T-helper 2 cell treated with Interferon-gamma antibody and Interleukin-4, amounts not matched to agents 5 μg/mL and 100 μg/mL, for 36 hours (primary cell): ENCODE measurements around the gene DDX1.

Experiments
- DNase-seq: peaks from one replicate; pipeline ENCODE4 v3.0.0; 2021; ENCODE audit warnings: low spot score
- H3K27ac Mint-ChIP-seq: one replicate; pipeline ENCODE4 v1.8.0; 2021; ENCODE audit warnings: mild to moderate bottlenecking, mixed read lengths
- H3K27me3 Mint-ChIP-seq: one replicate; pipeline ENCODE4 v1.8.0; 2021; ENCODE audit warnings: low read depth, mixed read lengths
- H3K36me3 Mint-ChIP-seq: one replicate; pipeline ENCODE4 v1.8.0; 2021; ENCODE audit warnings: low read depth, mixed read lengths
- H3K4me1 Mint-ChIP-seq: one replicate; pipeline ENCODE4 v1.8.0; 2021; ENCODE audit warnings: low read depth, mixed read lengths
- H3K4me3 Mint-ChIP-seq: one replicate; pipeline ENCODE4 v1.8.0; 2022; ENCODE audit warnings: mild to moderate bottlenecking, moderate library complexity, mixed read lengths
- H3K9me3 Mint-ChIP-seq: one replicate; pipeline ENCODE4 v1.8.0; 2021; ENCODE audit warnings: mixed read lengths

DDX1 gene

DNA sequence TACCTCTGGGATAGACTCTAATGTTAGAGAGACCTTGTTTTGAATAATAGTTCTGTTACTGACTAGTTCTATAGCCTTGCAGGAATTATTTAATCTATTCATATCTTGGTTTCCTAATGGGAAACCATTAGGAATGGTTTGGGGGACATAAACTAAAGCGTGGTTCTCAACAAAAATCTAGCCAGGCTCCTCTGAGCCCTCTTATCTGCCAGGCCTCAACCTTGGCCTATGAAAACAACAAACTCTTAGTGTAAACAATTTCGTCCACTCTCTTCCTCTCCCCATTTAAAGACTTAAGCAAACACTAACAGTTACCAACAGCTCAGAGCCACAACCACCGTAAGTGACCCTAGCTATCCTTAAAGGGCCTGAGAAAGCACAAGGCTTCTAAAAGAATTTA is 19.9 kb upstream of the DDX1 start:
- no peaks in the 10 kb centered on the region for H3K4me1 Mint-ChIP-seq
- no peak for DNase-seq
- H3K4me3 Mint-ChIP-seq = no peak overlapping the region
- H3K9me3 Mint-ChIP-seq = no peaks in the 10 kb centered on the region
- no peaks in the 10 kb centered on the region for H3K36me3 Mint-ChIP-seq
- H3K27ac Mint-ChIP-seq = no peak overlapping the region
- H3K27me3 Mint-ChIP-seq = peaks cover 12% of the 10 kb centered on the region

DNA sequence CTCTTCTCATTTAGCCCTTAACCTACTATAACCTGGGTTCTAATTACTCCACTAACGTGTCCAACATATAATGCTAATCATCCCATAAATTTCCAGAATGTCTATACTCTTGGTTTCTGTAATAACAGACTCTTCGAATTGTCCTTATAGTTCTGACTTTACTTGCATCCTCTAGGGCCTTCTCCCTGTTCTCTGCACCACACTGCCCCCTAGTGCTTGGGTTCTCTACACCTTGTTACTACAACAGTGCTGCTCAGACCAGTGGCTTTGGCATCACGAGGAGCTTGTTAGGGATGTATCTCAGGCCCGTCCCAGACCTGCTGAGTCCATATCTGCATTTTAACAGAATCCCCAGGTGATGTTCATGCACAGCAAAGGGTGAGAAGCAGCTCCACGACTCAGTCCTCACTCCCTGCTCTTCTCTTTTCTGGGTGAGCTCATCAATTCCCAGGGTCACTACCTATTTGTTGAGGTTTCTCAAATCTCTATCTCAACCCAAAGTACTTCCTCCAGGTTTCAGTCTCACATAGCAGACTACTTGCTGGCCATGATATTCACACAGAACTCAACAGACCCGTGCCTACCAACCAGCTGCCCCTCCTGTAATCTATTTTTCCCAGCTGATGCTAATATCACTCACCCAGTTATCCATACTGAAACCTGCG is 14.5 kb upstream of the DDX1 start:
- Mint-ChIP-seq H3K4me3 (no peak overlapping the region), H3K4me1 (no peaks in the 10 kb centered on the region), H3K9me3 (no peaks in the 10 kb centered on the region), H3K27ac (no peak overlapping the region), H3K36me3 (no peaks in the 10 kb centered on the region), H3K27me3 (peaks cover 2% of the 10 kb centered on the region)
- peak; percentile 71 for DNase-seq

DNA sequence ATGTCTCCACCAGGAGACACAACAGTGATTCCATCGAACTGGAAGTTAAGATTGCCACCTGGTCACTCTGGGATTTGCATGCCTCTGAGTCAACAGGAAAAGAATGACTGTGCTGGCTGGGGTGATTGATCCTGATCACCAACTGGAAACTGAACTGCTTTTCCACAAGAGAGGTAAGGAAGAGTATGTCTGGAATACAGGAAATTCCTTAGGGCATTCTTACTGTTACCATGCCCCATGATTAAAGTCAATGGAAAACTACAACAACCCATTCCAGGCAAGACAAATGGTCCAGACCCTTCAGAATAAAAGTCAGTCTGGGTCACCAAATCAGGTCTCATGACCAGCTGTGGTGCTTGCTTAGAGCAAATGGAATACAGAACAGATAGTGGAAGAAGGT is 12.0 kb upstream of the DDX1 start:
- Mint-ChIP-seq H3K9me3 (no peaks in the 10 kb centered on the region), H3K4me3 (no peak overlapping the region), H3K4me1 (no peaks in the 10 kb centered on the region), H3K27ac (no peak overlapping the region), H3K36me3 (no peaks in the 10 kb centered on the region), H3K27me3 (no peaks in the 10 kb centered on the region)
- no peak for DNase-seq

DNA sequence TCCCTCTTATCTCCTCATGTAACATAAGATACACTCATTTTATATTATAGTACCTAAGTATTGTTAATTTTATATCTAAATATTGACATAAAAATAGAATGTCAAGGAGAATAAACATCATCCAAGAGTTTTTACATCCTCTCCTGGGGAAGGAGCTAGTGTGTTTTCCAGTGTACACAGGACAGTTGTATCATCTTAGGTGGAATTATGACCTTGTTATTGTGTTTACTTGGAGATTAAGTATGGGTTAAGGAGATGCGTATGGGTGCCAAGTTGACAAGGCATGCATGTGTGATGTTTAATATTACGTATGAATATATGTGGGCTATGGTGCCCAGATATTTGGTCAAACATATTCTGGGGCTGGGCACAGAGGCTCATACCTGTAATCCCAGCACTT is 11.2 kb upstream of the DDX1 start:
- no peaks in the 10 kb centered on the region for H3K9me3 Mint-ChIP-seq
- no peak overlapping the region for H3K27ac Mint-ChIP-seq
- H3K4me1 Mint-ChIP-seq = no peaks in the 10 kb centered on the region
- no peak for DNase-seq
- H3K27me3 Mint-ChIP-seq = no peaks in the 10 kb centered on the region
- H3K4me3 Mint-ChIP-seq = no peak overlapping the region
- H3K36me3 Mint-ChIP-seq = no peaks in the 10 kb centered on the region

DNA sequence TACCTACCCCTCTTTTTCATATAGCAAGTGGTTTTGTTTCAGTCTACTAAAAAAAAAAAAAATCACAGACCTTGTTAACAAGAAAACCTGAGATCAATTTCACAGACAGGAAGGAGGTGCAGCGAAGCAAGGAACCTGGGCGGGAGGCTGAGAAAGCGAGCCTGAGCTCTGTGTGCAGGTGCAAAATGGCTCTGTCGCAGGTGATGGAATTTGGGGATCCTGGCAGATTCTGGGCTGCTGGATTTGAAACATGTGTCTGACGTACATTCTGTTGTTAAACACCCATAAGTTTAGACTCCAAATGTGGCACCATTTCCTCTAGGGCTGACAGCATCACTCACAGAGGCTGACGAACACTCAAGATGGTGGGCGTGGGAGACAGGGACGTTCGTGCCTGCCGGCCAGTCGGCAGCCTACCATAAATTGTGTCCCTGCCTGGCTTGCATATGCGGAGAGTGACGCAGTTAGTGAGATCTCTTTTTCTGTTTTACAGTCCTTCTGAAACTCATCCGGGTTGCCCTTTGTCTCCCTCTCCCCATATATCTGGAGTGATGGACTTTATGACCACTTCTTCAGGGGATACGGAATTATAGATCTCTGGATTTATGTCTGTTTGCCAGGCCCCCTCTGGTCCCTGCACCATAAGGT is 8.8 kb upstream of the DDX1 start:
- H3K4me3 Mint-ChIP-seq = no peak overlapping the region
- H3K36me3 Mint-ChIP-seq = no peaks in the 10 kb centered on the region
- no peaks in the 10 kb centered on the region for H3K4me1 Mint-ChIP-seq
- no peak overlapping the region for H3K27ac Mint-ChIP-seq
- H3K9me3 Mint-ChIP-seq = no peaks in the 10 kb centered on the region
- DNase-seq = no peak
- H3K27me3 Mint-ChIP-seq = no peaks in the 10 kb centered on the region

DNA sequence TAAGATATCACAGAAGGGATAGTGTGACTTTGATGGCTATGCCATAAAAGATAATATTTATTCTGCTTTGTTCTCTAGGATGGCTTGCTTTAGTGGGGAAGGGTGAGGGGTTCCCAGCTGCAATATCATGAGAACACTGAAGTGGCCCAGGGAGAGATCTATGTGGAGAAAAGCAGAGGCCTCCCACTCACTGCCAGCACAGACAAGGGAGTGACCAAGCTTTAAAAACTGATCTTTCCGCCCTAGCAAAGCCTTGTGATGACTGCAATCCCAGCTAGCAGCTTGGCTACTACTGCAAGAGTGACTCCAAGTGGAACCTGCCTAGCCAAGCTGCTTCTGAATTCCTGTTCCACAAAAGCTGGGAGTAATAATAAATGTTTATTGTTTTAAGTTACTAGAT is 7.8 kb upstream of the DDX1 start:
- no peaks in the 10 kb centered on the region for H3K4me1 Mint-ChIP-seq
- no peaks in the 10 kb centered on the region for H3K9me3 Mint-ChIP-seq
- no peaks in the 10 kb centered on the region for H3K27me3 Mint-ChIP-seq
- H3K4me3 Mint-ChIP-seq = no peak overlapping the region
- no peaks in the 10 kb centered on the region for H3K36me3 Mint-ChIP-seq
- H3K27ac Mint-ChIP-seq = no peak overlapping the region
- no peak for DNase-seq

DNA sequence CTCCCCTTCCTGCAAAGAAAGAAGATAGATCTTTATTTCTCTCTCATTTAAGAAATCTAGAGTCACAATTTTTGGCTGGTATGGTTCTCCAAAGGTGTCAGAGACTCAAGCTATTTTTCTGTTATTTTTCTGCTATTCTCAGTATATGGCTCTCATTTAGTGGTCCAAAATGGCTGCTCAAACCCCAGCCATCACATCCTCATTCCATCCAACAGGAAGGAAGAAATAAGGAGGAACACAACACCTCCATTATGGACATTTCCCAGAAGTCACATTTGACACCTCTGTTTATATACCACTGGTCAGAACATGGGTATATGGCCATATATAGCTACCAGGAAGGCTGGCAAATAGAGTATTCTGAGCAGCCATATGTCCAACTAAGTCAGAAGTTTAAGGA is 7.4 kb upstream of the DDX1 start:
- no peak for DNase-seq
- no peaks in the 10 kb centered on the region for H3K36me3 Mint-ChIP-seq
- H3K27me3 Mint-ChIP-seq = no peaks in the 10 kb centered on the region
- H3K9me3 Mint-ChIP-seq = no peaks in the 10 kb centered on the region
- no peak overlapping the region for H3K27ac Mint-ChIP-seq
- no peaks in the 10 kb centered on the region for H3K4me1 Mint-ChIP-seq
- H3K4me3 Mint-ChIP-seq = no peak overlapping the region

DNA sequence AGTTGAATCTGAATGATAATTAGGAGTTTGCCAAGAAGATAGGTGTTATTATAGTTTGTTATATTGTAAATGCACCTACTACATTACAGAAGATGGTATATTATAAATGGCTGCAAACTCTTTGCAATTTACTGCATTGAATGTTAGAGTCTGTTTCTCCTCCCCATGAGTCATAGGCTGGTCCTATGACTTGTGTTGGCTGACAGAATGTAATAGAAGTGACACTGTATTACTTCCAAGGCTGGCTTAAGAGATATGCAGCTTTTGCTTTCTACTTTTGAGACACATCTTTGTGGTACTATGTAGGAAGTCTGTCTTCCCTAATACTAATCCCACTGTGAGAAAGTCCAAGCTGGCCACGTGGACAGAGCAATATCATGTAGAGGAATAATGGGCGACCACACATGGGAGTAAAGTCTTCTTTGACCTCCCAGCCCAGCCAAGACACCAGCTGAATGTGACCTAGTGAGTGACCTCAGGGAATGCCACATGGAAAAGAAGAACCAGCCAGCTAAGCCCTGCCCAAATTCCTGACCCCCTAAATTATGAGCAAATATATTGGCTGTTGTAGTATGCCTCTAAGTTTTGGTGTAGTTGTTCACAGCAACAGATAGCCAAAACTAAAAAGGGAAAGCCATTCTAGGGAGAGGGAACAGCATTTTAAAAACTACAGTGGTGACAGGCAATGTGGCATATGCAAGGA is 6.8 kb upstream of the DDX1 start:
- Mint-ChIP-seq H3K9me3 (no peaks in the 10 kb centered on the region), H3K4me3 (no peak overlapping the region), H3K27me3 (no peaks in the 10 kb centered on the region), H3K4me1 (no peaks in the 10 kb centered on the region), H3K36me3 (no peaks in the 10 kb centered on the region), H3K27ac (no peak overlapping the region)
- DNase-seq = no peak

DNA sequence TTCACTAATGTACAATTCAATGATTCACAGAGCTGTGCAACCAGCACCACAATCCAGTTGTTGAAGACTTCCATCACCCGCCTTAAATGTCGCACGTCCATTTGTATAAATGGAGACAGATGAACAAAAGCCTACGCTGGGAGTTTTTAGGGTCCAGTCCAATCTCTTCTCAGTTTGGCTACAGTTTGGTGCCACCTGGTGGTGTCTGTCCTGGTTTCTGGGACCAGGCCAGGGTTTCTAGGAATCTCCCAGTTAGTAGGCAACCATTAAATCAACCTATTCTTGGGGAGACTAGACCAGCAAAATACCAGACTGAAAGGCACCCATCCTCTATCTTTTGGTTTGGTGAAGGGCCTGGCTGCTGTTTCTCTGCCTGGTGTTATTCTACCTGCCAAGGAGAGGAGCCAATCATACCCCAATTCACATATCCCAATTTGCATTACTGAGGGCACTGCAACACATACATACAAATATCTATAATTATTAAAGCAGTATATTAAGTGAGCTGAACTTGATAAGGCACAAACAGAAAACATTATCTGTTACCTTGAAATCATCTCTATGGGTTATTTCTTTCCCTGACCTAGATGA is 3.2 kb upstream of the DDX1 start:
- H3K27me3 Mint-ChIP-seq = no peaks in the 10 kb centered on the region
- no peak for DNase-seq
- no peak overlapping the region for H3K4me3 Mint-ChIP-seq
- no peaks in the 10 kb centered on the region for H3K36me3 Mint-ChIP-seq
- no peaks in the 10 kb centered on the region for H3K9me3 Mint-ChIP-seq
- H3K27ac Mint-ChIP-seq = no peak overlapping the region
- H3K4me1 Mint-ChIP-seq = peaks cover 9% of the 10 kb centered on the region

DNA sequence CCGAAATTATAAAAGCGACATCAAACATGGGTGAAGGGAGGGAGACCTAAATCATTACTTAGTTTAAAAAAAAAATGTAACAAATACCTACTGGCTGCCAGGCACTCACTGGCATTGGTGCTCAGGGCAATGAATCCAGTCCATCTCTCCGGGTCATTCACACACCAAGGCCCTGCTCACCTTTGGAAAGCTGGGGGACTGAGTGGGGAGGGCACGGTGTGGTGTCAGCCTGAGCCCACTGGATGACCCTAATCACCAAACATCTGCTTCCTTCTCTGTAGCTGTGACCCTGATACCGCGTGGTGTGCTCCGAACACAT is 336 bp upstream of the DDX1 start:
- Mint-ChIP-seq H3K9me3 (no peaks in the 10 kb centered on the region), H3K36me3 (peaks cover 12% of the 10 kb centered on the region), H3K27me3 (no peaks in the 10 kb centered on the region), H3K27ac (peak overlapping the region; percentile 86), H3K4me3 (peak overlapping the region; percentile 87), H3K4me1 (peaks cover 25% of the 10 kb centered on the region)
- no peak for DNase-seq

DNA sequence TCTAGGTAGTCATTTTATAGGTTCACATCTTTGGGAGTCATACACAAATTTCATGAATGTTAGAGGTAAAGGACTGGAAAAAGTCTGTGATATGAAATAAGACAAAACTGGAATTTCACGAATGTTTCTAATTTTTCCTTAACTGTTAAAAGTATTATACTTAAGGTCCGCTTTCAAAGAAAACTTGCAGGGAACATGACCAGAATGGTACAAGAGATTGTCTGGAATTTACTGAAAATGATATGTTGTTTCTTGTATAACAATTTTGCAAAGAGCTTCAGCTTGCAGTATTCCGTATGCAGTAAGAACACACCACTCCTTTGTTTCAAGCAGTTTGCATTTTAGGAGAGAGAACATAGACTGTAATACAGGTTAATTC is 1.6 kb downstream of the DDX1 start:
- no peak for DNase-seq
- H3K9me3 Mint-ChIP-seq = no peaks in the 10 kb centered on the region
- H3K4me3 Mint-ChIP-seq = peak overlapping the region; percentile 87
- H3K36me3 Mint-ChIP-seq = peaks cover 23% of the 10 kb centered on the region
- peaks cover 27% of the 10 kb centered on the region for H3K4me1 Mint-ChIP-seq
- no peaks in the 10 kb centered on the region for H3K27me3 Mint-ChIP-seq
- H3K27ac Mint-ChIP-seq = no peak overlapping the region

DNA sequence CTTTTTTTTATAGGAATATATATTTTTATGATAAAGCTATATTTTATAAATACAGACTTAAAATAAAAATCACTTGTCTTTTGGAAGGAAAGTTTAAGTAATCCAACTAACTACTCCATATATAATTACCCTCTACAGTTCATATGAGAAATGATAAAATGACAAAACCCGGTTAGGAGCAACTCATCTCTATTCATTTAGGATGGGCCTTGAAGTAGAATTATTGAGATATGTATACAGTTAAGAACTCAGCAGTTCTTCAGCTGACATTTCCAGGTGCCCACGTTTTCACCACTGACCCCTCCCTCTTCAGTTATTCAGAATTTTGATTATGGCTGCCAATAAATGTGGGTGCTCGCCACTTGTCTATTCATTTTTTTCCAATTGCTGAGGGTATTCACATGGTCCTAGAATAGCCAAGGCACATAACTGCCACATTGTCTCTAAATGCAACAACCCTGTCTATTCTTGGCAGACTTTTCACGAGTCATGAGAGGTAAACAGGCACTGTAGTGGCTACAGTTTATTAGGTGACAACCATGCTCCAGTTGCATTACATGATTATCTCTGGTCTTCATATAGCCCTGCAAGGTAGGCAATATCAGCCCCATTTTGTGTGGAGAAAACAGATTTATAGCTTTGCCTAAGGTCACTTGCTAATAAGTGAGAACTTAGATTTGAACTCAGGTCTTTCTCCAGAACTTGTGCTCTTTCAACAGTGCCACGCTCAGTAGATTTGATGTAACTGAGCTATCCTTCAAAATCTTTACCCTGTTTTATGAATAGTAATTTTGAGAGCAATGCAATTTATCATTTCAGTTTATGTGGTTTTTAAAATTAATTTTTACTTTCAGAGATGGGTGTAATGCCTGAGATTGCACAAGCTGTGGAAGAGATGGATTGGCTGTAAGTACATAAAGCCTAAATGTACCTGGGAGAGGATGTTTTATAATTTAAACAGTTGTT is 2.9 kb downstream of the DDX1 start:
- peak overlapping the region; percentile 9 for H3K4me3 Mint-ChIP-seq
- no peak overlapping the region for H3K27ac Mint-ChIP-seq
- peaks cover 27% of the 10 kb centered on the region for H3K4me1 Mint-ChIP-seq
- H3K9me3 Mint-ChIP-seq = no peaks in the 10 kb centered on the region
- peaks cover 27% of the 10 kb centered on the region for H3K36me3 Mint-ChIP-seq
- DNase-seq = no peak
- no peaks in the 10 kb centered on the region for H3K27me3 Mint-ChIP-seq

DNA sequence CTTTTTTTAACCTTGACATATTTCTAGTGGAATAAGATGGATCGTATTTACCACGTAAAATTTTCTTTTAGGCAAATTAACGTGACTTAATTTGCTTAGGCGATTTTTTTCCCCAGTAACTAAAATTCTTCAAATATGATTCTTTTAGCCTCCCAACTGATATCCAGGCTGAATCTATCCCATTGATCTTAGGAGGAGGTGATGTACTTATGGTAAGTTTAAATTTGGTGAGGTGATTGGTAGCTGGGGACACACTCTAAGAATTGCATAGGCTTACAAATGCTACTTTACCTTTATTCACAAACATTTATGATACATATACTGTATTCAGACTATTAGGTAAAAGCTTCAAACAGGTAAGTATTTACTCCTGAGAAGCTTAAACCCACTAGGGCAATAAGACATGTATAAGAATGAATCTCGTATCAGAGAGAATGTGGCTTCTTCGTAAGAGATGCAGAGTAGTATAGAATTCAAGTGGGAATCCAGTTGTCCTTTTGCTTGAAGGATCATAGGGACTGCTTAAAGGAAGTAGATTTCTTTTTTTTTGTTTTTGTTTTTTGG is 3.8 kb downstream of the DDX1 start:
- H3K9me3 Mint-ChIP-seq = no peaks in the 10 kb centered on the region
- H3K4me1 Mint-ChIP-seq = peaks cover 31% of the 10 kb centered on the region
- DNase-seq = no peak
- H3K27me3 Mint-ChIP-seq = no peaks in the 10 kb centered on the region
- peaks cover 30% of the 10 kb centered on the region for H3K36me3 Mint-ChIP-seq
- no peak overlapping the region for H3K4me3 Mint-ChIP-seq
- no peak overlapping the region for H3K27ac Mint-ChIP-seq
